GM12878 (cell line): ENCODE results near the gene GRIN2A. TPM values are rescaled to one million over a fixed set of nuclear protein-coding genes. Genes with fewer than 3 reads are reported as not detected.

Source experiments
- ATAC-seq: fragments of 200-7000 bp; cut with Tn5 transposase; 3 replicates; pipeline ENCODE4 v1.9.1; 2020; ENCODE audit warnings: mild to moderate bottlenecking, moderate library complexity
- BruUV-seq: library from RNA; stranded (reverse); fragments of 400-500 nt; replicated peaks from 2 replicates; lab custom pipeline; 2021; lab: Mats Ljungman, UMichigan
- CTCF ChIA-PET: fragments of 300-600 bp; sonication (Branson Sonifier 250); formaldehyde crosslinking; extraction: SDS; loops from one replicate; lab custom pipeline; 2021; ENCODE audit warnings: inconsistent platforms; lab: Yijun Ruan, JAX
- POLR2A ChIA-PET: fragments of 350-600 bp; formaldehyde crosslinking; extraction: SDS; loops from one replicate; lab custom pipeline; 2021; ENCODE audit warnings: inconsistent platforms; lab: Charles Lee
- RAD21 ChIA-PET: fragments of 300-600 bp; sonication (Branson Sonifier 250); formaldehyde crosslinking; loops from one replicate; lab custom pipeline; 2023; ENCODE audit warnings: antibody characterized with exemption; ENCODE audit not compliant: unreplicated experiment; lab: Charles Lee
- SMC1A ChIA-PET: fragments of 300-600 bp; sonication (Branson Sonifier 250); formaldehyde crosslinking; loops from one replicate; lab custom pipeline; 2023; ENCODE audit not compliant: unreplicated experiment, uncharacterized antibody; lab: Charles Lee
- DNase-seq: peaks from one replicate; pipeline ENCODE4 v3.0.0-alpha.2; 2011; ENCODE audit warnings: low read depth, low spot score
- FAIRE-seq: peaks from 3 replicates; lab custom pipeline; 2011; peaks lifted over from hg19 to GRCh38; lab: Jason Lieb, UNC
- H2AFZ ChIP-seq: 2 replicates; pipeline ENCODE4 v1.6.0; 2011; ENCODE audit warnings: low read depth, low read length, control low read depth; ENCODE audit not compliant: control insufficient read depth
- H3K27ac ChIP-seq: 2 replicates; pipeline ENCODE4 v1.5.1; 2011; ENCODE audit warnings: control low read depth; ENCODE audit not compliant: control insufficient read depth, insufficient read depth
- H3K27me3 ChIP-seq, 2 experiments: replicated peaks in 1 of 2; 2 replicates each; pipeline versions ENCODE4 v1.6.0 to v1.6.1; 2011; ENCODE audit warnings: low read length in 1 of 2; ENCODE audit not compliant: control insufficient read depth in 2 of 2, insufficient read depth in 2 of 2
- H3K36me3 ChIP-seq, 2 experiments: 2 replicates each; pipeline ENCODE4 v1.5.1; 2011; ENCODE audit warnings: low read length in 1 of 2; ENCODE audit not compliant: control insufficient read depth in 2 of 2, insufficient read depth in 2 of 2
- H3K4me1 ChIP-seq: 2 replicates; pipeline ENCODE4 v1.6.1; 2011; ENCODE audit warnings: mild to moderate bottlenecking, low read length, moderate library complexity, mixed read lengths; ENCODE audit not compliant: control insufficient read depth, insufficient read depth
- H3K4me2 ChIP-seq: 2 replicates; pipeline ENCODE4 v1.6.0; 2011; ENCODE audit warnings: control low read depth; ENCODE audit not compliant: control insufficient read depth, insufficient read depth
- H3K4me3 ChIP-seq: fragments of 200-600 bp; sonication (generic); 2 replicates; pipeline ENCODE4 v1.5.1; 2016
- H3K79me2 ChIP-seq: 2 replicates; pipeline ENCODE4 v1.6.0; 2011; ENCODE audit warnings: low read length; ENCODE audit not compliant: control insufficient read depth, insufficient read depth
- H3K9ac ChIP-seq: 2 replicates; pipeline ENCODE4 v1.8.0; 2011; ENCODE audit warnings: low read length, control low read depth, mixed read lengths; ENCODE audit not compliant: control insufficient read depth, insufficient read depth
- H3K9me3 ChIP-seq: replicated peaks from 3 replicates; pipeline ENCODE4 v1.5.1; 2011; ENCODE audit warnings: mild to moderate bottlenecking, low read length; ENCODE audit not compliant: control insufficient read depth, insufficient read depth
- H4K20me1 ChIP-seq: 2 replicates; pipeline ENCODE4 v1.6.0; 2011; ENCODE audit not compliant: control insufficient read depth, insufficient read depth
- ATF7 ChIP-seq: fragments of 450-650 bp; IDR thresholded peaks from 2 replicates; pipeline ENCODE4 v1.6.1; 2016; ENCODE audit warnings: low read depth, mild to moderate bottlenecking
- BCL11A ChIP-seq: IDR thresholded peaks from 2 replicates; pipeline ENCODE4 v1.6.1; 2011; ENCODE audit warnings: low read depth, low read length
- MYB ChIP-seq: fragments of 150-350 bp; IDR thresholded peaks from 2 replicates; pipeline ENCODE4 v1.6.1; 2014; ENCODE audit warnings: mild to moderate bottlenecking, low read depth, low read length, borderline replicate concordance
- NRF1 ChIP-seq: conservative IDR thresholded peaks from 2 replicates; pipeline ENCODE4 v1.6.1; 2011; ENCODE audit warnings: mild to moderate bottlenecking, low read depth, low read length, improper control_type of control experiment
- RB1 ChIP-seq: fragments of 450-650 bp; formaldehyde crosslinking; IDR thresholded peaks from 2 replicates; pipeline ENCODE4 v1.6.1; 2017; ENCODE audit warnings: mild to moderate bottlenecking, borderline replicate concordance
- RBBP5 ChIP-seq: fragments of 200-600 bp; sonication (generic); conservative IDR thresholded peaks from 2 replicates; pipeline ENCODE4 v1.6.1; 2016
- SMAD5 ChIP-seq: IDR thresholded peaks from 2 replicates; pipeline ENCODE4 v1.6.1; 2016; ENCODE audit warnings: antibody characterized with exemption, low read depth
- STAT3 ChIP-seq: IDR thresholded peaks from 2 replicates; pipeline ENCODE4 v1.6.1; 2011; ENCODE audit warnings: low read depth, low read length, improper control_type of control experiment
- TCF12 ChIP-seq: IDR thresholded peaks from 2 replicates; pipeline ENCODE4 v1.6.1; 2011; ENCODE audit warnings: low read depth, mild to moderate bottlenecking, low read length
- WGBS: methylation state at CpG from one replicate; pipeline ENCODE4 v1.1.6; 2016; ENCODE audit warnings: low lambda C conversion rate; ENCODE audit not compliant: insufficient replicate concordance, insufficient coverage; ENCODE audit errors: missing lambda C conversion rate; 5-methylcytosine and 5-hydroxymethylcytosine counted together
- in situ Hi-C: fragments of 300-500 bp; cut with MboI; formaldehyde crosslinking; loops from 9 replicates; pipeline ENCODE4 v1.14.3; 2018; ENCODE audit warnings: mixed read lengths
- intact Hi-C: fragments of 100-400 bp; cut with micrococcal nuclease; formaldehyde crosslinking; loops from one replicate; pipeline ENCODE4 v1.14.2; 2022; ENCODE audit not compliant: unreplicated experiment
- polyA plus RNA-seq, 11 experiments: library from polyadenylated mRNA; depleted of rRNA in 4 of 11; unstranded in 6 of 11; stranded (reverse) in 5 of 11; fragments of >200 nt; fragmentation: Nextera tagmentation in 4 of 11; fragmentation: Illumina TruSeq in 1 of 11; extraction: Ambion mirVana in 4 of 11; extraction: Trizol in 1 of 11; gene quantifications; 1 replicate in 1 of 11; 2 replicates in 10 of 11; pipeline versions ENCODE4 v1.2.1 to v1.2.3, GENCODE V29; 2011 to 2016; ENCODE audit warnings: inconsistent platforms in 2 of 11, missing spikeins in 2 of 11, low read depth in 1 of 11
- total RNA-seq, 4 experiments: library from RNA; depleted of rRNA in 3 of 4; stranded (reverse); fragments of >200 nt in 3 of 4; fragmentation: Illumina TruSeq in 1 of 4; extraction: Trizol in 1 of 4; gene quantifications; 2 replicates each; pipeline versions ENCODE4 v1.2.1 to v1.2.3, GENCODE V29; 2013 to 2021
- TF ChIP-seq, protein P1 (sequence below): fragments of 450-650 bp; IDR thresholded peaks from 2 replicates; pipeline ENCODE4 v1.6.1; 2016; ENCODE audit warnings: mild to moderate bottlenecking

GRIN2A gene
- total and polyA plus RNA-seq, 10 of the 15 experiments (the other 5 are each of a cell fraction or from before 2014, with no cell fraction given), result 2.4 to 13.3 (median 7.3) TPM

- no peak for TF ChIP-seq RBBP5
These were observed 215.6 kb downstream of the GRIN2A start (continued) for GRCh38 chr16:9966569-9967157.

DNA sequence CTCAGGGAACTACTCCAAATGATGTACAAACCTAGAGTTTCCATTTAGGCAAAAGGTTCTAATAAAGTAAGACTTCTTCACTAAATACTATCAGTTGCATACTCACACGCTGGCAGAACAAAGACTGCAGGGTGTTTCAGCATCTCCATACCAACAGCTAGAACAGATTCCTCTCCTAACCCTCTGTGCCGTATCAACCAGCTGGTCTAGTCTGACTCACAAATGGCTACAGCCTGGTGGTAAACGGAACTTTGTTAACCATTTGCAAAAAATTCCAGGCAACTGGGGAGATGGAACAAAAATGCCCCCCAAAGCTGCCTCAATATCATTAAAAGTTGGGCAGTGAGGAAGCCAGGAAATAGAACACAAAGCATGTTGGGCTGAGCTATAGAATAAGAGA lies 217.1 kb downstream of the GRIN2A start:
- in situ Hi-C loops, result no loop called here
- H3K9ac ChIP-seq, result no peak overlapping the region
- H2AFZ ChIP-seq, result no peak overlapping the region
- FAIRE-seq, result no peak
- no peak overlapping the region for H3K27ac ChIP-seq
- no peak for ATAC-seq
- H3K79me2 ChIP-seq, result no peaks in the 10 kb centered on the region
- DNase-seq, result no peak
- ChIA-PET CTCF (interaction anchor here (1.9 to 2.8 kb wide), 2 partner anchors 8 to 19 kb away, joined by 7 to 14 read pairs; no protein-coding TSS in a partner anchor), SMC1A (interaction anchor here (0.8 to 2.8 kb wide), 7 partner anchors 8 to 129 kb away, joined by 3 to 23 read pairs (median 3); no protein-coding TSS in a partner anchor), POLR2A (no interaction called here), RAD21 (no interaction called here)
- H4K20me1 ChIP-seq, result no peaks in the 10 kb centered on the region
- no peak for TF ChIP-seq TCF12
- no peak for TF ChIP-seq RB1
- no peak for TF ChIP-seq MYB
- TF ChIP-seq, protein P1, sequence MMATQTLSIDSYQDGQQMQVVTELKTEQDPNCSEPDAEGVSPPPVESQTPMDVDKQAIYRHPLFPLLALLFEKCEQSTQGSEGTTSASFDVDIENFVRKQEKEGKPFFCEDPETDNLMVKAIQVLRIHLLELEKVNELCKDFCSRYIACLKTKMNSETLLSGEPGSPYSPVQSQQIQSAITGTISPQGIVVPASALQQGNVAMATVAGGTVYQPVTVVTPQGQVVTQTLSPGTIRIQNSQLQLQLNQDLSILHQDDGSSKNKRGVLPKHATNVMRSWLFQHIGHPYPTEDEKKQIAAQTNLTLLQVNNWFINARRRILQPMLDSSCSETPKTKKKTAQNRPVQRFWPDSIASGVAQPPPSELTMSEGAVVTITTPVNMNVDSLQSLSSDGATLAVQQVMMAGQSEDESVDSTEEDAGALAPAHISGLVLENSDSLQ, result no peak
- TF ChIP-seq RBBP5, result no peak
- no peak for TF ChIP-seq ATF7
- no peak for TF ChIP-seq SMAD5
- no peak for TF ChIP-seq NRF1
- no peak for TF ChIP-seq STAT3
- TF ChIP-seq BCL11A, result no peak
- no peaks in the 10 kb centered on the region for H3K36me3 ChIP-seq
- intact Hi-C loops, result loop anchor here (5.0 kb wide), 1 partner anchor 217 kb away; the partner anchor contains the start of gene GRIN2A
- H3K4me3 ChIP-seq, result no peak overlapping the region
- 64% methylated on average over 3 of the region's 3 CpGs for WGBS
- no peak overlapping the region for H3K4me2 ChIP-seq
- H3K4me1 ChIP-seq, result peaks cover 3% of the 10 kb centered on the region
- H3K27me3 ChIP-seq, result no peaks in the 10 kb centered on the region
- H3K9me3 ChIP-seq, result no peaks in the 10 kb centered on the region; the same call in 2 of the 3 replicates
- no TSS peak for BruUV-seq
